Trophoblast cell (in vitro differentiated cells and primary cell): ENCODE measurements around the gene SMG6.

Experiments
- DNase-seq, 2 donors: peaks; one replicate each; pipeline ENCODE4 v3.0.0-alpha.2; 2016
- H2AFZ ChIP-seq: 2 replicates; pipeline ENCODE4 v1.6.1; 2013; ENCODE audit warnings: low read length, moderate library complexity, mild to moderate bottlenecking; ENCODE audit not compliant: insufficient read depth, poor library complexity
- H2AK5ac ChIP-seq: 2 replicates; pipeline ENCODE4 v1.6.1; 2013; ENCODE audit warnings: mild to moderate bottlenecking, low read length
- H2BK120ac ChIP-seq: 2 replicates; pipeline ENCODE4 v1.6.1; 2013; ENCODE audit warnings: low read length, mild to moderate bottlenecking, moderate library complexity; ENCODE audit not compliant: insufficient read depth, poor library complexity
- H2BK12ac ChIP-seq: 2 replicates; pipeline ENCODE4 v1.6.1; 2013; ENCODE audit warnings: mild to moderate bottlenecking, low read length, moderate library complexity
- H2BK5ac ChIP-seq: 2 replicates; pipeline ENCODE4 v1.6.1; 2013; ENCODE audit warnings: low read length, low read depth, moderate library complexity, mild to moderate bottlenecking; ENCODE audit not compliant: poor library complexity
- H3K14ac ChIP-seq: 2 replicates; pipeline ENCODE4 v1.6.1; 2013; ENCODE audit warnings: mild to moderate bottlenecking, low read length
- H3K18ac ChIP-seq: 2 replicates; pipeline ENCODE4 v1.6.1; 2013; ENCODE audit warnings: mild to moderate bottlenecking, low read length
- H3K23ac ChIP-seq: 2 replicates; pipeline ENCODE4 v1.6.1; 2013; ENCODE audit warnings: low read length
- H3K27ac ChIP-seq: 2 replicates; pipeline ENCODE4 v1.5.1; 2013; ENCODE audit warnings: low read depth, mild to moderate bottlenecking, inconsistent platforms, low read length, moderate library complexity
- H3K27me3 ChIP-seq: 2 replicates; pipeline ENCODE4 v1.6.1; 2013; ENCODE audit warnings: inconsistent platforms, mild to moderate bottlenecking, low read length, moderate library complexity; ENCODE audit not compliant: insufficient read depth
- H3K36me3 ChIP-seq, 2 experiments: 1 replicate in 1 of 2; 2 replicates in 1 of 2; pipeline ENCODE4 v1.6.1; 2013; ENCODE audit warnings: low read length in 2 of 2, mild to moderate bottlenecking in 2 of 2, moderate library complexity in 1 of 2; ENCODE audit not compliant: insufficient read depth in 2 of 2, control insufficient read depth in 1 of 2
- H3K4ac ChIP-seq: 2 replicates; pipeline ENCODE4 v1.6.1; 2013; ENCODE audit warnings: low read depth, mild to moderate bottlenecking, low read length, moderate library complexity
- H3K4me1 ChIP-seq, 2 experiments: 1 replicate in 1 of 2; 2 replicates in 1 of 2; pipeline ENCODE4 v1.6.1; 2013; ENCODE audit warnings: low read length in 2 of 2, mild to moderate bottlenecking in 2 of 2, moderate library complexity in 1 of 2; ENCODE audit not compliant: insufficient read depth in 2 of 2, control insufficient read depth in 1 of 2
- H3K4me2 ChIP-seq: 2 replicates; pipeline ENCODE4 v1.6.1; 2013; ENCODE audit warnings: inconsistent platforms, mild to moderate bottlenecking, low read length, moderate library complexity
- H3K4me3 ChIP-seq: 2 replicates; pipeline ENCODE4 v1.5.1; 2013; ENCODE audit warnings: mild to moderate bottlenecking, low read depth, low read length, inconsistent platforms
- H3K79me1 ChIP-seq: one replicate; pipeline ENCODE4 v1.6.1; 2013; ENCODE audit warnings: low read length
- H3K79me2 ChIP-seq: 2 replicates; pipeline ENCODE4 v1.6.1; 2013; ENCODE audit warnings: low read length, mild to moderate bottlenecking; ENCODE audit not compliant: control insufficient read depth, insufficient read depth, poor library complexity
- H3K9ac ChIP-seq: 2 replicates; pipeline ENCODE4 v1.6.1; 2013; ENCODE audit warnings: mild to moderate bottlenecking, low read length
- H3K9me3 ChIP-seq: 2 replicates; pipeline ENCODE4 v1.6.1; 2013; ENCODE audit warnings: low read depth, mild to moderate bottlenecking, control low read depth, inconsistent platforms, low read length; ENCODE audit not compliant: insufficient read depth
- H4K12ac ChIP-seq: 2 replicates; pipeline ENCODE4 v1.6.1; 2013; ENCODE audit warnings: low read depth, mild to moderate bottlenecking, low read length, moderate library complexity
- H4K8ac ChIP-seq: 2 replicates; pipeline ENCODE4 v1.6.1; 2013; ENCODE audit warnings: low read depth, mild to moderate bottlenecking, low read length, moderate library complexity
- H4K91ac ChIP-seq: one replicate; pipeline ENCODE4 v1.6.1; 2013; ENCODE audit warnings: low read depth, mild to moderate bottlenecking, low read length, moderate library complexity
- WGBS: extraction: QIAGEN DNeasy Blood & Tissue Kit; methylation state at CpG from one replicate; pipeline ENCODE4 v1.1.7; 2013; ENCODE audit warnings: missing lambda C conversion rate; ENCODE audit not compliant: insufficient read length, insufficient coverage; ENCODE audit errors: extremely low coverage; 5-methylcytosine and 5-hydroxymethylcytosine counted together

Gene SMG6

GRCh38 chr17:2068031-2068518 is 235.5 kb downstream of the SMG6 start:
- no peak overlapping the region for H4K12ac ChIP-seq
- no CpG with 5 or more reads among the region's 6 CpGs for WGBS
- no peak overlapping the region for H2AFZ ChIP-seq

GRCh38 chr17:2067608-2068024 is 236.0 kb downstream of the SMG6 start:
- no peaks in the 10 kb centered on the region for H3K9me3 ChIP-seq
- H3K4me3 ChIP-seq: no peak overlapping the region
- H2BK12ac ChIP-seq: peak overlapping the region; percentile 81
- peak overlapping the region; percentile 81 for H2AK5ac ChIP-seq
- no peak overlapping the region for H3K9ac ChIP-seq
- WGBS: no CpG with 5 or more reads among the region's 5 CpGs
- no peak overlapping the region for H4K12ac ChIP-seq
- peak overlapping the region; percentile 90 for H2BK5ac ChIP-seq
- no peak overlapping the region for H3K23ac ChIP-seq
- H4K8ac ChIP-seq: peak overlapping the region; percentile 57
- H3K4me2 ChIP-seq: no peak overlapping the region
- H3K79me2 ChIP-seq: peaks cover 9% of the 10 kb centered on the region
- peaks cover 16 to 26% of the 10 kb centered on the region in 2 experiments for H3K36me3 ChIP-seq
- H3K18ac ChIP-seq: peak overlapping the region; percentile 66
- no peaks in the 10 kb centered on the region for H3K27me3 ChIP-seq
- peaks cover 29% of the 10 kb centered on the region for H3K79me1 ChIP-seq
- no peak for DNase-seq
- no peak overlapping the region for H2AFZ ChIP-seq
- peaks cover 51 to 63% of the 10 kb centered on the region in 2 experiments for H3K4me1 ChIP-seq
- peak overlapping the region; percentile 50 for H3K4ac ChIP-seq
- peak overlapping the region; percentile 77 for H3K14ac ChIP-seq
- peak overlapping the region; percentile 73 for H2BK120ac ChIP-seq
- peak overlapping the region; percentile 89 for H4K91ac ChIP-seq
- H3K27ac ChIP-seq: peak overlapping the region; percentile 74

More at GRCh38 chr17:2068031-2068518, 235.5 kb downstream of the SMG6 start:
- H3K9me3 ChIP-seq: no peaks in the 10 kb centered on the region
- peaks cover 25% of the 10 kb centered on the region for H3K79me1 ChIP-seq
- peak overlapping the region; percentile 81 for H2BK12ac ChIP-seq
- no peak overlapping the region for H3K9ac ChIP-seq
- DNase-seq: peak; percentile 49 to 54
- H2AK5ac ChIP-seq: no peak overlapping the region
- H3K23ac ChIP-seq: no peak overlapping the region
- H4K91ac ChIP-seq: peak overlapping the region; percentile 89
- H3K4me1 ChIP-seq: peaks cover 47 to 58% of the 10 kb centered on the region in 2 experiments
- H3K14ac ChIP-seq: peak overlapping the region; percentile 77
- H3K27me3 ChIP-seq: no peaks in the 10 kb centered on the region
- H3K27ac ChIP-seq: peak overlapping the region; percentile 74
- no peak overlapping the region for H3K4ac ChIP-seq
- peaks cover 9% of the 10 kb centered on the region for H3K79me2 ChIP-seq
- peak overlapping the region; percentile 57 for H4K8ac ChIP-seq
- no peak overlapping the region for H3K4me3 ChIP-seq
- H2BK5ac ChIP-seq: peak overlapping the region; percentile 90
- H3K18ac ChIP-seq: peak overlapping the region; percentile 66
- H3K4me2 ChIP-seq: no peak overlapping the region
- peak overlapping the region; percentile 73 for H2BK120ac ChIP-seq
- peaks cover 16 to 26% of the 10 kb centered on the region in 2 experiments for H3K36me3 ChIP-seq

GRCh38 chr17:2067048-2067561 is 236.5 kb downstream of the SMG6 start:
- Histone ChIP-seq H2BK120ac (peak overlapping the region; percentile 73), H4K12ac (peak overlapping the region; percentile 24), H3K9ac (no peak overlapping the region), H3K4ac (peak overlapping the region; percentile 50), H3K4me3 (no peak overlapping the region), H3K27ac (peak overlapping the region; percentile 74), H2BK5ac (peak overlapping the region; percentile 90), H3K14ac (peak overlapping the region; percentile 77), H3K4me2 (peak overlapping the region; percentile 24), H3K36me3 (peaks cover 16 to 26% of the 10 kb centered on the region in 2 experiments), H3K18ac (peak overlapping the region; percentile 66), H3K79me1 (peaks cover 30% of the 10 kb centered on the region), H2AFZ (no peak overlapping the region), H3K27me3 (no peaks in the 10 kb centered on the region), H4K91ac (peak overlapping the region; percentile 89), H3K9me3 (no peaks in the 10 kb centered on the region), H2BK12ac (peak overlapping the region; percentile 81), H3K79me2 (peaks cover 9% of the 10 kb centered on the region), H3K4me1 (peaks cover 53 to 66% of the 10 kb centered on the region in 2 experiments), H4K8ac (peak overlapping the region; percentile 57), H3K23ac (no peak overlapping the region), H2AK5ac (peak overlapping the region; percentile 81)
- no peak for DNase-seq
- no CpG with 5 or more reads among the region's 14 CpGs for WGBS

- Histone ChIP-seq H3K9me3 (no peaks in the 10 kb centered on the region), H3K27ac (peak overlapping the region; percentile 74), H3K9ac (no peak overlapping the region), H3K79me1 (peaks cover 30% of the 10 kb centered on the region), H2BK120ac (peak overlapping the region; percentile 12), H3K23ac (no peak overlapping the region), H3K79me2 (peaks cover 9% of the 10 kb centered on the region), H3K4me1 (peaks cover 56 to 61% of the 10 kb centered on the region in 2 experiments), H2BK5ac (peak overlapping the region; percentile 24), H2BK12ac (peak overlapping the region; percentile 20), H4K91ac (peak overlapping the region; percentile 60), H2AK5ac (peak overlapping the region; percentile 24), H3K4me2 (peak overlapping the region; percentile 24), H2AFZ (no peak overlapping the region), H3K4ac (no peak overlapping the region), H4K12ac (no peak overlapping the region), H3K27me3 (no peaks in the 10 kb centered on the region), H3K4me3 (no peak overlapping the region), H4K8ac (peak overlapping the region; percentile 10), H3K18ac (peak overlapping the region; percentile 40), H3K14ac (peak overlapping the region; percentile 12), H3K36me3 (peaks cover 18 to 21% of the 10 kb centered on the region in 2 experiments)
- no peak for DNase-seq
- no CpG with 5 or more reads among the region's 10 CpGs for WGBS
These were observed 237.6 kb downstream of the SMG6 start for GRCh38 chr17:2065949-2066400.
